ENCODE data around the gene ARAP2. TPM values are rescaled to one million over a fixed set of nuclear protein-coding genes. Genes with fewer than 3 reads are reported as not detected.

Gene ARAP2
- total and polyA plus RNA-seq, 2 experiments from 2014 or later, result 0.92 to 4.8 TPM

GRCh38 chr4:36141186-36141585, 103.1 kb downstream of the ARAP2 start (continued):
- TF ChIP-seq ZNF331 (CRISPR knock-in tag; IDR thresholded peaks at IDR 0.05; ENCODE audit: low read depth) (no peak), ZNF114 (CRISPR knock-in tag; IDR thresholded peaks at IDR 0.05) (no peak), NANOG (IDR thresholded peaks at IDR 0.05; ENCODE audit: borderline replicate concordance) (no peak)
- TF ChIP-seq, protein P1, sequence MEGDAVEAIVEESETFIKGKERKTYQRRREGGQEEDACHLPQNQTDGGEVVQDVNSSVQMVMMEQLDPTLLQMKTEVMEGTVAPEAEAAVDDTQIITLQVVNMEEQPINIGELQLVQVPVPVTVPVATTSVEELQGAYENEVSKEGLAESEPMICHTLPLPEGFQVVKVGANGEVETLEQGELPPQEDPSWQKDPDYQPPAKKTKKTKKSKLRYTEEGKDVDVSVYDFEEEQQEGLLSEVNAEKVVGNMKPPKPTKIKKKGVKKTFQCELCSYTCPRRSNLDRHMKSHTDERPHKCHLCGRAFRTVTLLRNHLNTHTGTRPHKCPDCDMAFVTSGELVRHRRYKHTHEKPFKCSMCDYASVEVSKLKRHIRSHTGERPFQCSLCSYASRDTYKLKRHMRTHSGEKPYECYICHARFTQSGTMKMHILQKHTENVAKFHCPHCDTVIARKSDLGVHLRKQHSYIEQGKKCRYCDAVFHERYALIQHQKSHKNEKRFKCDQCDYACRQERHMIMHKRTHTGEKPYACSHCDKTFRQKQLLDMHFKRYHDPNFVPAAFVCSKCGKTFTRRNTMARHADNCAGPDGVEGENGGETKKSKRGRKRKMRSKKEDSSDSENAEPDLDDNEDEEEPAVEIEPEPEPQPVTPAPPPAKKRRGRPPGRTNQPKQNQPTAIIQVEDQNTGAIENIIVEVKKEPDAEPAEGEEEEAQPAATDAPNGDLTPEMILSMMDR (conservative IDR thresholded peaks at IDR 0.05; ENCODE audit: low read depth in 2 of 2), result no peak

DNA sequence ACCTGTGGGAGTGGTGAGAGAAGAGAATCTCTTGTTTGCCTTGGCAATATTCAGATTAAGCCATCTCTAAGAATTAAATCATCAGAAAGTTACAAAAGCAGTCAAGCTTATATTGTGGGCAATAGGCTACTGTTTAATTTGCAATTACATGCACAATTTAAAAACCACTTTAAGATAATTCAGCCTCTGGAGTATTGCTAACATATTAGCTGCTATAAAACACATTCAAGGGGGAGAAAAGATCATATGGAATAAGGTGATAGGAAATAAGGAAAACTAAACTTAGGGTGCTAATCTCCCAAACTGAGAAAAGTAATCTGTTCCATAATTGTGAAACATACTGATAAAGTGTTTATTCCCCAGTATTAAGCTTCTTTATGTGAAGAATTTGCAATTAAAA, 103.9 kb downstream of the ARAP2 start:
- H3K79me2 ChIP-seq (replicated peaks; ENCODE audit: insufficient read depth), result no peaks in the 10 kb centered on the region
- no peaks in the 10 kb centered on the region for H3F3A ChIP-seq (replicated peaks; ENCODE audit: low read depth)
- Mint-ChIP-seq H3K27me3 (ENCODE audit: insufficient read depth, low read depth, poor library complexity) (no peaks in the 10 kb centered on the region), H3K9me3 (no peaks in the 10 kb centered on the region), H3K27ac (no peak overlapping the region), H3K36me3 (ENCODE audit: low read depth) (no peaks in the 10 kb centered on the region), H3K4me1 (no peaks in the 10 kb centered on the region), H3K4me3 (no peak overlapping the region)
- H3K36me3 ChIP-seq (ENCODE audit: insufficient read depth), result no peaks in the 10 kb centered on the region
- 0 out of 2 replicates have a peak, but pooled peaks cover 1% of the 10 kb centered on the region for H3K9me2 ChIP-seq (ENCODE audit: insufficient read depth)
- no peaks in the 10 kb centered on the region for H3K4me1 ChIP-seq (ENCODE audit: insufficient read depth)
- H3K4me2 ChIP-seq, result no peak overlapping the region
- no peak overlapping the region for H2AFZ ChIP-seq
- no peak for DNase-seq (ENCODE audit: low spot score)
- ATAC-seq, result no peak
- no peak overlapping the region for H3K27ac ChIP-seq (ENCODE audit: low read depth)
- no peak overlapping the region for H3K4me3 ChIP-seq
- TF ChIP-seq STAT1 (IDR thresholded peaks at IDR 0.05; ENCODE audit: unreplicated experiment) (no peak), ETS1 (IDR thresholded peaks at IDR 0.05) (no peak), NANOG (IDR thresholded peaks at IDR 0.05; ENCODE audit: borderline replicate concordance) (no peak), POLR2AphosphoS5 (IDR thresholded peaks at IDR 0.05; ENCODE audit: low read depth) (no peak), ZNF331 (CRISPR knock-in tag; IDR thresholded peaks at IDR 0.05; ENCODE audit: low read depth) (no peak)
- TF ChIP-seq, protein P2, sequence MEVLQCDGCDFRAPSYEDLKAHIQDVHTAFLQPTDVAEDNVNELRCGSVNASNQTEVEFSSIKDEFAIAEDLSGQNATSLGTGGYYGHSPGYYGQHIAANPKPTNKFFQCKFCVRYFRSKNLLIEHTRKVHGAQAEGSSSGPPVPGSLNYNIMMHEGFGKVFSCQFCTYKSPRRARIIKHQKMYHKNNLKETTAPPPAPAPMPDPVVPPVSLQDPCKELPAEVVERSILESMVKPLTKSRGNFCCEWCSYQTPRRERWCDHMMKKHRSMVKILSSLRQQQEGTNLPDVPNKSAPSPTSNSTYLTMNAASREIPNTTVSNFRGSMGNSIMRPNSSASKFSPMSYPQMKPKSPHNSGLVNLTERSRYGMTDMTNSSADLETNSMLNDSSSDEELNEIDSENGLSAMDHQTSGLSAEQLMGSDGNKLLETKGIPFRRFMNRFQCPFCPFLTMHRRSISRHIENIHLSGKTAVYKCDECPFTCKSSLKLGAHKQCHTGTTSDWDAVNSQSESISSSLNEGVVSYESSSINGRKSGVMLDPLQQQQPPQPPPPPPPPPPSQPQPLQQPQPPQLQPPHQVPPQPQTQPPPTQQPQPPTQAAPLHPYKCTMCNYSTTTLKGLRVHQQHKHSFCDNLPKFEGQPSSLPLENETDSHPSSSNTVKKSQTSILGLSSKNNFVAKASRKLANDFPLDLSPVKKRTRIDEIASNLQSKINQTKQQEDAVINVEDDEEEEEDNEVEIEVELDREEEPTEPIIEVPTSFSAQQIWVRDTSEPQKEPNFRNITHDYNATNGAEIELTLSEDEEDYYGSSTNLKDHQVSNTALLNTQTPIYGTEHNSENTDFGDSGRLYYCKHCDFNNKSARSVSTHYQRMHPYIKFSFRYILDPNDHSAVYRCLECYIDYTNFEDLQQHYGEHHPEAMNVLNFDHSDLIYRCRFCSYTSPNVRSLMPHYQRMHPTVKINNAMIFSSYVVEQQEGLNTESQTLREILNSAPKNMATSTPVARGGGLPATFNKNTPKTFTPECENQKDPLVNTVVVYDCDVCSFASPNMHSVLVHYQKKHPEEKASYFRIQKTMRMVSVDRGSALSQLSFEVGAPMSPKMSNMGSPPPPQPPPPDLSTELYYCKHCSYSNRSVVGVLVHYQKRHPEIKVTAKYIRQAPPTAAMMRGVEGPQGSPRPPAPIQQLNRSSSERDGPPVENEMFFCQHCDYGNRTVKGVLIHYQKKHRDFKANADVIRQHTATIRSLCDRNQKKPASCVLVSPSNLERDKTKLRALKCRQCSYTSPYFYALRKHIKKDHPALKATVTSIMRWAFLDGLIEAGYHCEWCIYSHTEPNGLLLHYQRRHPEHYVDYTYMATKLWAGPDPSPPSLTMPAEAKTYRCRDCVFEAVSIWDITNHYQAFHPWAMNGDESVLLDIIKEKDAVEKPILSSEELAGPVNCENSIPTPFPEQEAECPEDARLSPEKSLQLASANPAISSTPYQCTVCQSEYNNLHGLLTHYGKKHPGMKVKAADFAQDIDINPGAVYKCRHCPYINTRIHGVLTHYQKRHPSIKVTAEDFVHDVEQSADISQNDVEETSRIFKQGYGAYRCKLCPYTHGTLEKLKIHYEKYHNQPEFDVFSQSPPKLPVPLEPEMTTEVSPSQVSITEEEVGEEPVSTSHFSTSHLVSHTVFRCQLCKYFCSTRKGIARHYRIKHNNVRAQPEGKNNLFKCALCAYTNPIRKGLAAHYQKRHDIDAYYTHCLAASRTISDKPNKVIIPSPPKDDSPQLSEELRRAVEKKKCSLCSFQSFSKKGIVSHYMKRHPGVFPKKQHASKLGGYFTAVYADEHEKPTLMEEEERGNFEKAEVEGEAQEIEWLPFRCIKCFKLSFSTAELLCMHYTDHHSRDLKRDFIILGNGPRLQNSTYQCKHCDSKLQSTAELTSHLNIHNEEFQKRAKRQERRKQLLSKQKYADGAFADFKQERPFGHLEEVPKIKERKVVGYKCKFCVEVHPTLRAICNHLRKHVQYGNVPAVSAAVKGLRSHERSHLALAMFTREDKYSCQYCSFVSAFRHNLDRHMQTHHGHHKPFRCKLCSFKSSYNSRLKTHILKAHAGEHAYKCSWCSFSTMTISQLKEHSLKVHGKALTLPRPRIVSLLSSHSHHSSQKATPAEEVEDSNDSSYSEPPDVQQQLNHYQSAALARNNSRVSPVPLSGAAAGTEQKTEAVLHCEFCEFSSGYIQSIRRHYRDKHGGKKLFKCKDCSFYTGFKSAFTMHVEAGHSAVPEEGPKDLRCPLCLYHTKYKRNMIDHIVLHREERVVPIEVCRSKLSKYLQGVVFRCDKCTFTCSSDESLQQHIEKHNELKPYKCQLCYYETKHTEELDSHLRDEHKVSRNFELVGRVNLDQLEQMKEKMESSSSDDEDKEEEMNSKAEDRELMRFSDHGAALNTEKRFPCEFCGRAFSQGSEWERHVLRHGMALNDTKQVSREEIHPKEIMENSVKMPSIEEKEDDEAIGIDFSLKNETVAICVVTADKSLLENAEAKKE (CRISPR knock-in tag; IDR thresholded peaks at IDR 0.05), result no peak
- TF ChIP-seq, protein P1 (conservative IDR thresholded peaks at IDR 0.05; ENCODE audit: low read depth in 2 of 2), result no peak
- TF ChIP-seq, protein P3, sequence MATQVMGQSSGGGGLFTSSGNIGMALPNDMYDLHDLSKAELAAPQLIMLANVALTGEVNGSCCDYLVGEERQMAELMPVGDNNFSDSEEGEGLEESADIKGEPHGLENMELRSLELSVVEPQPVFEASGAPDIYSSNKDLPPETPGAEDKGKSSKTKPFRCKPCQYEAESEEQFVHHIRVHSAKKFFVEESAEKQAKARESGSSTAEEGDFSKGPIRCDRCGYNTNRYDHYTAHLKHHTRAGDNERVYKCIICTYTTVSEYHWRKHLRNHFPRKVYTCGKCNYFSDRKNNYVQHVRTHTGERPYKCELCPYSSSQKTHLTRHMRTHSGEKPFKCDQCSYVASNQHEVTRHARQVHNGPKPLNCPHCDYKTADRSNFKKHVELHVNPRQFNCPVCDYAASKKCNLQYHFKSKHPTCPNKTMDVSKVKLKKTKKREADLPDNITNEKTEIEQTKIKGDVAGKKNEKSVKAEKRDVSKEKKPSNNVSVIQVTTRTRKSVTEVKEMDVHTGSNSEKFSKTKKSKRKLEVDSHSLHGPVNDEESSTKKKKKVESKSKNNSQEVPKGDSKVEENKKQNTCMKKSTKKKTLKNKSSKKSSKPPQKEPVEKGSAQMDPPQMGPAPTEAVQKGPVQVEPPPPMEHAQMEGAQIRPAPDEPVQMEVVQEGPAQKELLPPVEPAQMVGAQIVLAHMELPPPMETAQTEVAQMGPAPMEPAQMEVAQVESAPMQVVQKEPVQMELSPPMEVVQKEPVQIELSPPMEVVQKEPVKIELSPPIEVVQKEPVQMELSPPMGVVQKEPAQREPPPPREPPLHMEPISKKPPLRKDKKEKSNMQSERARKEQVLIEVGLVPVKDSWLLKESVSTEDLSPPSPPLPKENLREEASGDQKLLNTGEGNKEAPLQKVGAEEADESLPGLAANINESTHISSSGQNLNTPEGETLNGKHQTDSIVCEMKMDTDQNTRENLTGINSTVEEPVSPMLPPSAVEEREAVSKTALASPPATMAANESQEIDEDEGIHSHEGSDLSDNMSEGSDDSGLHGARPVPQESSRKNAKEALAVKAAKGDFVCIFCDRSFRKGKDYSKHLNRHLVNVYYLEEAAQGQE (IDR thresholded peaks at IDR 0.05; ENCODE audit: unreplicated experiment), result no peak
- no peaks in the 10 kb centered on the region for H4K20me1 ChIP-seq (replicated peaks; ENCODE audit: insufficient read depth)
- H3K27me3 ChIP-seq (ENCODE audit: insufficient read depth), result no peaks in the 10 kb centered on the region

Data from GM23338 (cell line).